NB4 (cell line): ENCODE data around the gene RIC8B.

Source experiments
- DNase-seq: peaks from one replicate; pipeline ENCODE4 v3.0.0; 2010; ENCODE audit warnings: low read depth
- H3K4me3 ChIP-seq: one replicate; pipeline ENCODE4 v1.5.1; 2011; ENCODE audit warnings: mild to moderate bottlenecking, low read depth, low read length, moderate library complexity
- MYC ChIP-seq: IDR thresholded peaks from 2 replicates; pipeline ENCODE4 v1.6.1; 2011; ENCODE audit warnings: low read depth, low read length
- POLR2A ChIP-seq: IDR thresholded peaks from 2 replicates; pipeline ENCODE4 v1.6.1; 2011; ENCODE audit warnings: mild to moderate bottlenecking; ENCODE audit not compliant: insufficient read length; ENCODE audit errors: extremely low read depth
- TF ChIP-seq, protein P1 (sequence below): IDR thresholded peaks from 2 replicates; pipeline ENCODE4 v1.6.1; 2011; ENCODE audit warnings: low read depth, low read length
- TF ChIP-seq, protein P2 (sequence below): IDR thresholded peaks from one replicate; pipeline ENCODE4 v1.5.1; 2012; ENCODE audit warnings: low read depth, low read length

The RIC8B gene

DNA sequence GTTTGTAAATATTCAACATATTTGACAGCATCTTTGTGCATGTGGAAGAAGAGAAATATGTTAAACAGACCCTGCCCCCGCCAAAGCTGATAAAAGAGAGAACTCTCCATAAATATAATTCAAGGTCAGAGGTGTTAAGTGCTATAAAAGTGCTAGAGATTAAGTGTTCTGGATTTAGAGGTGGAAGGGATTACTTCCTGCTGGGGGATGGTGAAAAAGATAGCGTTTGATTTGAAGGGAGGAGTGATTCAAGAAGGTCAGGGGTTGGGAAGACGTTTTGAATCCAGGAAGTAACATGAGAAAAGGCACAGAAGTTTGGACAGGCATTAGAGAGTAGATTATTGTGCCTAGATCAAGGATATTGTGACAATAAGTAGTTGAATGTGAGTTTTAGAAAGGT lies 30.2 kb downstream of the RIC8B start:
- TF ChIP-seq, protein P1, sequence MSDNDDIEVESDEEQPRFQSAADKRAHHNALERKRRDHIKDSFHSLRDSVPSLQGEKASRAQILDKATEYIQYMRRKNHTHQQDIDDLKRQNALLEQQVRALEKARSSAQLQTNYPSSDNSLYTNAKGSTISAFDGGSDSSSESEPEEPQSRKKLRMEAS: no peak
- TF ChIP-seq POLR2A (no peak), MYC (no peak)
- TF ChIP-seq, protein P2, sequence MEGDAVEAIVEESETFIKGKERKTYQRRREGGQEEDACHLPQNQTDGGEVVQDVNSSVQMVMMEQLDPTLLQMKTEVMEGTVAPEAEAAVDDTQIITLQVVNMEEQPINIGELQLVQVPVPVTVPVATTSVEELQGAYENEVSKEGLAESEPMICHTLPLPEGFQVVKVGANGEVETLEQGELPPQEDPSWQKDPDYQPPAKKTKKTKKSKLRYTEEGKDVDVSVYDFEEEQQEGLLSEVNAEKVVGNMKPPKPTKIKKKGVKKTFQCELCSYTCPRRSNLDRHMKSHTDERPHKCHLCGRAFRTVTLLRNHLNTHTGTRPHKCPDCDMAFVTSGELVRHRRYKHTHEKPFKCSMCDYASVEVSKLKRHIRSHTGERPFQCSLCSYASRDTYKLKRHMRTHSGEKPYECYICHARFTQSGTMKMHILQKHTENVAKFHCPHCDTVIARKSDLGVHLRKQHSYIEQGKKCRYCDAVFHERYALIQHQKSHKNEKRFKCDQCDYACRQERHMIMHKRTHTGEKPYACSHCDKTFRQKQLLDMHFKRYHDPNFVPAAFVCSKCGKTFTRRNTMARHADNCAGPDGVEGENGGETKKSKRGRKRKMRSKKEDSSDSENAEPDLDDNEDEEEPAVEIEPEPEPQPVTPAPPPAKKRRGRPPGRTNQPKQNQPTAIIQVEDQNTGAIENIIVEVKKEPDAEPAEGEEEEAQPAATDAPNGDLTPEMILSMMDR: no peak
- DNase-seq: no peak
- no peak overlapping the region for H3K4me3 ChIP-seq

DNA sequence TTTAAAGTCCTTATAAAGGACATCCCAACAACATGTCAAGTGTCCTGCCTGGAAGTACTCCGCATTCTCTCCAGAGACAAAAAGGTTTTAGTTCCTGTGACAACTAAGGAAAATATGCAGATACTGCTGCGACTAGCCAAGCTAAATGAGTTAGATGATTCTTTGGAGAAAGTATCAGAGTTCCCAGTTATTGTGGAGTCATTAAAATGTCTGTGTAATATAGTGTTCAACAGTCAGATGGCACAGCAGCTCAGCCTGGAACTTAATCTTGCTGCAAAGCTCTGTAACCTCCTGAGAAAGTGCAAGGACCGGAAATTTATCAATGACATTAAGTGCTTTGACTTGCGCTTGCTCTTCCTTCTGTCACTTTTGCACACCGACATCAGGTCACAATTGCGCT lies 40.2 kb downstream of the RIC8B start:
- no peak for DNase-seq
- no peak overlapping the region for H3K4me3 ChIP-seq
- TF ChIP-seq, protein P2: no peak
- TF ChIP-seq POLR2A (no peak), MYC (no peak)

DNA sequence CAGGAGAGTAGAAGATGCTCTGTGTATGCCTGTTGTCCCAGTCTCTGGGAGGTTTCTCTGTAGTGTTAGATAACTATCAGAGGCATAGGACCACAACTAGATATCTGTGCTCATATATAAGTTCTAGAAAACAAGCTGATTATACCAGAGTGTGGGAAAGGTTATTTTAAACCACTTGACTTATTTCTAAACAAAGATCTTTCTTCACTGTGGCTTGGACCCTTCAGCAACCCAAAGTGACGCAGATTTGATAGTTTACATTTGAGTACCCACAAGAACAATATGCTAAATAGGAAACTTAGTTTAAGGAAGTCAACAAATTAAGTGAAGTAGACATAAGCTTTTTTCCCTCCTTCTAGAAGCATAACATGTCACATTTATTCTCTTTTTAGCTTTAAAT lies 41.3 kb downstream of the RIC8B start:
- no peak for DNase-seq
- no peak overlapping the region for H3K4me3 ChIP-seq
- TF ChIP-seq, protein P2: no peak
- TF ChIP-seq, protein P1: no peak
- TF ChIP-seq POLR2A (no peak), MYC (no peak)

DNA sequence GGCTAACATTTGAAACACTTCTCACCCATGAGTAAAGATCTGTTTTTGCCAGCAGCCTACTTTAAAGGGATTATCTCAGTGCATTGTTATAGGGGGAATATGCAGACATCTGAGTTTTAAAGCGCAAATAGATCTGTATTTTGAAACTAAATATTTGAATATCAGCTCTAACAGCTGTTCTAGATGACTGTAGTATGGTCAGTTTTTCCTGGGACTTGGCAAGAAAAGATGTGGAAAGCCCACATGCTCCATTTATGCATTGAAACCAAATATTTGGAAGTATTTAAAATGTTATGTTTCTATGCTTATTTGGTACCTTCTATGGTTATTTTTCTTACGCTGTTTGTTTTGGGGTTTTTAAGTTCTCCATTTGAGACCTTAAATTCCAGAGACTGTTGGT lies 41.7 kb downstream of the RIC8B start:
- H3K4me3 ChIP-seq: no peak overlapping the region
- TF ChIP-seq POLR2A (no peak), MYC (no peak)
- no peak for DNase-seq

DNA sequence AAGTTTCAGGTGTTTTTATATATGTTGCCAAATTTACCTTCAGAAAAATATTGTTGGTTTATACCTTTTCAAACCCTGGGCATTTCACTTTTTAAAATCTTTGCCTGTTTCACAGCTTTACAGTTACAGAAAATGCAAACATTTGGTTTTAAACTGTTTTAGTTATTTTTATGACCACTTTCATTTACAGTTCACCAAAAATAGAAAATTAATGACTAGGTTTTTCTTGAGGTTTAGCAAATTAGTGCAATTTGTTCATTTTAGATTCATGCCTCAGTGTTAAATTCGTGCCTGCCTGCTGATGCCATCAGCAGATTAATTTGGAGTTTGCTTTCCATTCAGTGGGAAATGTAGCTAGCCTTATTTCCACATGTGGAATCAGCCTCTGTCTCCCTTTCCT lies 45.5 kb downstream of the RIC8B start:
- TF ChIP-seq MYC: no peak
- no peak for TF ChIP-seq POLR2A
- TF ChIP-seq, protein P2: no peak
- TF ChIP-seq, protein P1: no peak
- no peak for DNase-seq
- H3K4me3 ChIP-seq: no peak overlapping the region

DNA sequence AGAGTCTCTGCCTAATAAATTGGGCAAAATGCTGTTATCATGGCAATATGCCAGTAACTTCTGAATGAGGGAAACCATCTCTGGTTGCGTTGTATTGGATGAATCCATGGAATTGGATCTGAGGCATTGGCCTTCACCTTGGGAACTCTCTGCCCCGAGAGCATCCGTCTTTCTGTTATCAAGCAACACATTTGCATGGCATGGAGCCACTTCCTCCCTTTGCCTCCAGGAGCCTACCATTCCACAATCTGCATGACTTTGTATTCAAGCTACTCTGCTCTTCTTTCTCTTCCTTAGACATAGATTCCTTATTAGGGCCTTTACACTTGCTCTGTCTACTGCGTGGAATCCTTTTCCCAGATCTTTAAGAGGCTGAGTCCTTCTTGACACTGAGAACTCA lies 57.2 kb downstream of the RIC8B start:
- no peak for DNase-seq
- no peak overlapping the region for H3K4me3 ChIP-seq
- TF ChIP-seq POLR2A (no peak), MYC (no peak)
- TF ChIP-seq, protein P1: no peak
- TF ChIP-seq, protein P2: no peak
